Brain microvascular endothelial cell (primary cell): ENCODE measurements around the gene MINDY4B.

ENCODE experiments used
- DNase-seq: peaks from one replicate; pipeline ENCODE4 v3.0.0-alpha.2; 2020
- H3K27ac ChIP-seq: fragments of 250-450 bp; sonication (Bioruptor Pico); 2 replicates; pipeline ENCODE4 v1.5.1; 2020; ENCODE audit warnings: mild to moderate bottlenecking, moderate library complexity
- H3K27me3 ChIP-seq: fragments of 250-450 bp; sonication (Bioruptor Pico); replicated peaks from 2 replicates; pipeline ENCODE4 v1.5.1; 2020; ENCODE audit warnings: mild to moderate bottlenecking
- H3K36me3 ChIP-seq: fragments of 250-450 bp; sonication (Bioruptor Pico); replicated peaks from 2 replicates; pipeline ENCODE4 v1.5.1; 2020; ENCODE audit warnings: mild to moderate bottlenecking
- H3K4me3 ChIP-seq: 2 replicates; pipeline ENCODE4 v1.5.1; 2011; ENCODE audit warnings: low read depth, mild to moderate bottlenecking, control low read depth, low read length, moderate library complexity
- CTCF ChIP-seq: IDR thresholded peaks from 2 replicates; pipeline ENCODE4 v1.5.1; 2011; ENCODE audit warnings: low read depth, mild to moderate bottlenecking, moderate library complexity, low read length, control low read depth, inconsistent platforms; ENCODE audit errors: missing control alignments
- in situ Hi-C: cut with HindIII; loops from 2 replicates; pipeline ENCODE4 v1.10.0; 2017; ENCODE audit warnings: low sequenced_read_pairs, low pct_ligation_motif_present

Gene MINDY4B

GRCh38 chr3:150898046-150898754 lies 7.0 kb downstream of the MINDY4B start:
- no peak for DNase-seq
- no peaks in the 10 kb centered on the region for H3K36me3 ChIP-seq
- no peak overlapping the region for H3K4me3 ChIP-seq
- H3K27me3 ChIP-seq = peaks cover 13% of the 10 kb centered on the region
- no peak for TF ChIP-seq CTCF
- in situ Hi-C loops = no loop called here
- no peak overlapping the region for H3K27ac ChIP-seq

- peaks cover 9% of the 10 kb centered on the region for H3K27me3 ChIP-seq
- no peak for DNase-seq
- H3K4me3 ChIP-seq = no peak overlapping the region
- H3K36me3 ChIP-seq = no peaks in the 10 kb centered on the region
- no peak overlapping the region for H3K27ac ChIP-seq
- TF ChIP-seq CTCF = no peak
- in situ Hi-C loops = no loop called here
These were observed 7.6 kb downstream of the MINDY4B start for GRCh38 chr3:150897592-150897991.

GRCh38 chr3:150890831-150891230 lies 14.4 kb downstream of the MINDY4B start:
- H3K27me3 ChIP-seq = peaks cover 5% of the 10 kb centered on the region
- no peak overlapping the region for H3K4me3 ChIP-seq
- TF ChIP-seq CTCF = no peak
- no peak overlapping the region for H3K27ac ChIP-seq
- no peaks in the 10 kb centered on the region for H3K36me3 ChIP-seq
- in situ Hi-C loops = no loop called here
- DNase-seq = no peak

GRCh38 chr3:150890295-150890694 lies 14.9 kb downstream of the MINDY4B start:
- TF ChIP-seq CTCF = no peak
- in situ Hi-C loops = no loop called here
- Histone ChIP-seq H3K27ac (no peak overlapping the region), H3K27me3 (peaks cover 4% of the 10 kb centered on the region), H3K4me3 (no peak overlapping the region), H3K36me3 (no peaks in the 10 kb centered on the region)
- DNase-seq = no peak

GRCh38 chr3:150889106-150889505 lies 16.1 kb downstream of the MINDY4B start:
- Histone ChIP-seq H3K27me3 (no peaks in the 10 kb centered on the region), H3K4me3 (no peak overlapping the region), H3K27ac (no peak overlapping the region), H3K36me3 (no peaks in the 10 kb centered on the region)
- no peak for TF ChIP-seq CTCF
- in situ Hi-C loops = no loop called here
- DNase-seq = no peak

GRCh38 chr3:150887031-150887430 lies 18.2 kb downstream of the MINDY4B start:
- H3K27me3 ChIP-seq = peaks cover 10% of the 10 kb centered on the region
- H3K4me3 ChIP-seq = no peak overlapping the region
- no peak for DNase-seq
- H3K27ac ChIP-seq = no peak overlapping the region
- no peak for TF ChIP-seq CTCF
- no peaks in the 10 kb centered on the region for H3K36me3 ChIP-seq
- in situ Hi-C loops = no loop called here
